Activated CD8-positive, alpha-beta memory T cell treated with anti-CD3 and anti-CD28 coated beads, Interleukin-2, amount 50 U/mL, for 1 hour (primary cell): ENCODE measurements around the gene BCL2L14.

Experiments
- DNase-seq: peaks from one replicate; pipeline ENCODE4 v3.0.0-alpha.2; 2020; ENCODE audit errors: extremely low read depth

Gene BCL2L14

GRCh38 chr12:12070674-12071656 is at the start of gene BCL2L14:
BCL2L14 (plus strand) TSS chr12:12070939; CDS start chr12:12079306, 8,367 bp downstream.
- no peak for DNase-seq

GRCh38 chr12:12022306-12022936 is 48.3 kb upstream of the BCL2L14 start:
- no peak for DNase-seq

- DNase-seq = no peak
Measured at GRCh38 chr12:12023456-12023855, 47.3 kb upstream of the BCL2L14 start.

- no peak for DNase-seq
Measured at GRCh38 chr12:12024911-12025682, 45.6 kb upstream of the BCL2L14 start.

GRCh38 chr12:12025799-12026386 is 44.8 kb upstream of the BCL2L14 start:
- DNase-seq = no peak

GRCh38 chr12:12028668-12029402 is 41.9 kb upstream of the BCL2L14 start:
- DNase-seq = no peak

- no peak for DNase-seq
Measured at GRCh38 chr12:12029653-12030052, 41.1 kb upstream of the BCL2L14 start.

GRCh38 chr12:12032260-12032791 is 38.4 kb upstream of the BCL2L14 start:
- DNase-seq = no peak

GRCh38 chr12:12032851-12033797 is 37.6 kb upstream of the BCL2L14 start:
- no peak for DNase-seq

- DNase-seq = no peak
Measured at GRCh38 chr12:12033824-12034223, 36.9 kb upstream of the BCL2L14 start.

GRCh38 chr12:12034344-12034743 is 36.4 kb upstream of the BCL2L14 start:
- no peak for DNase-seq

- DNase-seq = no peak
Measured at GRCh38 chr12:12035229-12035628, 35.5 kb upstream of the BCL2L14 start.

- no peak for DNase-seq
Measured at GRCh38 chr12:12036901-12037300, 33.8 kb upstream of the BCL2L14 start.

- no peak for DNase-seq
Measured at GRCh38 chr12:12039897-12040296, 30.8 kb upstream of the BCL2L14 start.

GRCh38 chr12:12046401-12046800 is 24.3 kb upstream of the BCL2L14 start:
- DNase-seq = no peak

- DNase-seq = no peak
Measured at GRCh38 chr12:12047682-12048081, 23.1 kb upstream of the BCL2L14 start.

- DNase-seq = no peak
Measured at GRCh38 chr12:12048266-12048665, 22.5 kb upstream of the BCL2L14 start.

GRCh38 chr12:12048714-12049113 is 22.0 kb upstream of the BCL2L14 start:
- DNase-seq = no peak

GRCh38 chr12:12051668-12052067 is 19.1 kb upstream of the BCL2L14 start:
- no peak for DNase-seq

GRCh38 chr12:12054993-12055392 is 15.7 kb upstream of the BCL2L14 start:
- no peak for DNase-seq
